Activated CD4-positive, alpha-beta T cell treated with anti-CD3 and anti-CD28 coated beads, Interleukin-2, amount 10 ng/mL, durations not matched to agents 24 days and 14 days (primary cell): ENCODE data around the gene FGF21. TPM values are rescaled to one million over a fixed set of nuclear protein-coding genes. Genes with fewer than 3 reads are reported as not detected.

Experiments used
- DNase-seq: peaks from one replicate; pipeline ENCODE4 v3.0.0; 2022
- H3K27ac Mint-ChIP-seq: one replicate; pipeline ENCODE4 v1.8.0; 2022; ENCODE audit warnings: mild to moderate bottlenecking, mixed read lengths
- H3K27me3 Mint-ChIP-seq: one replicate; pipeline ENCODE4 v1.8.0; 2022; ENCODE audit warnings: mixed read lengths
- H3K36me3 Mint-ChIP-seq: one replicate; pipeline ENCODE4 v1.8.0; 2022; ENCODE audit warnings: low read depth, mild to moderate bottlenecking, mixed read lengths
- H3K4me1 Mint-ChIP-seq: one replicate; pipeline ENCODE4 v1.8.0; 2021; ENCODE audit warnings: mixed read lengths
- H3K4me3 Mint-ChIP-seq: one replicate; pipeline ENCODE4 v1.8.0; 2022; ENCODE audit warnings: mild to moderate bottlenecking, moderate library complexity, mixed read lengths
- H3K9me3 Mint-ChIP-seq: one replicate; pipeline ENCODE4 v1.8.0; 2021; ENCODE audit warnings: mixed read lengths
- intact Hi-C: fragments of 100-400 bp; cut with micrococcal nuclease; formaldehyde crosslinking; loops from one replicate; pipeline ENCODE4 v1.15.1; 2023
- total RNA-seq: library from RNA; stranded (reverse); gene quantifications from 2 replicates; pipeline ENCODE4 v1.2.3, GENCODE V29; 2022

The FGF21 gene
- total RNA-seq, 1 donor from 2014 or later = not detected

DNA sequence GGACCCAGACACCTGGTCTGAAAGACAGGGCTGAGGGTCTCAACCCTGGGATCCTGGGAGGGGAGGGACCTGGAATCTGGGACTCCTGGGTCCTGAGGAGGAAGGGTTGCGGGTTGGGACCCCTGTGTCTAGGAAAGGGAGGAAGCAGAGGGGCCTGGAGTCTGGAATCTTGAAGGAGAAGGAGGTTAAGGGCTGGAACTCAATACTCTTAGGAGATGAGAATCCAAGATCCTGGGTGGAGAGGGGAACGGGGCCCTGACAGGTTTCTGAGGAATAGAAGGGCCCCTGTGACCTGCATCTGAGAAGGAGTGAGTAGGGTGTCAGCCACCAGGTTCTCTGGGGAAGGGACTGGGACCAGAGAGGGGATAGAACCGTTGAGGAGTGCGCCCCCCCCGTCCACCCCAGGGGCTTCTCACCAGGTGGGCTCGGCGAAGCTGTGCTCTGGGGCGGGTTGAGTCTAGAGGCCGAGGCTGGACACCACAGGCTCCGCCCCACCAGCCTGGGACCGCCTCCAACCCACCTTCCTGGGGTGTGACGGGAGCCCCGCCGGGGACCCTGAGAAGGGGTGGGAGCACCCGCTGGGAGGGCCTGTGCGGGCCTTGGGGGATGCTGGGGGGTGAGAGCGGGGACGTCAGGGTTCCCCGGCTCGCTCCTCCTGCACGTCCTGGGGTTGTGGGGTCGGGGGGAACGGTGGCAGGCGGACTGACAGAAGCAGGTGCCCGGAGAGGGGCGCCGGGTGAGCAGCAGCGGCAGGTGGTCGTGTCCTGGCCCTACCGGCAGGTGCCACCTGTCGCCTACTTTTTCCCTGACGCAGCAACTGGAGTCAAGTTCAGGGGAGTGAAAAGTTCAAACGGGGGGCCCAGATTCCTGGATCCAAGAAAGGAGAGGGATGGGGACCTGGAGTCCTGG, 35.8 kb upstream of the FGF21 start, which contains the start of gene MAMSTR:
Gene MAMSTR, minus strand, starts transcription at position 463 of the 909 bp plus-strand sequence. CDS start 694 bp downstream, outside the sequence.
- Mint-ChIP-seq H3K9me3 (no peaks in the 10 kb centered on the region), H3K4me1 (peaks cover 9% of the 10 kb centered on the region), H3K27me3 (no peaks in the 10 kb centered on the region), H3K27ac (peak within 1 kb of the TSS; percentile 97), H3K36me3 (no peaks in the 10 kb centered on the region), H3K4me3 (peak within 1 kb of the TSS; percentile 91)
- DNase-seq = no peak
- intact Hi-C loops = loop anchor here (2.0 to 10.0 kb wide), 2 partner anchors 83 to 385 kb away; partner anchors contain the start of gene DBP

DNA sequence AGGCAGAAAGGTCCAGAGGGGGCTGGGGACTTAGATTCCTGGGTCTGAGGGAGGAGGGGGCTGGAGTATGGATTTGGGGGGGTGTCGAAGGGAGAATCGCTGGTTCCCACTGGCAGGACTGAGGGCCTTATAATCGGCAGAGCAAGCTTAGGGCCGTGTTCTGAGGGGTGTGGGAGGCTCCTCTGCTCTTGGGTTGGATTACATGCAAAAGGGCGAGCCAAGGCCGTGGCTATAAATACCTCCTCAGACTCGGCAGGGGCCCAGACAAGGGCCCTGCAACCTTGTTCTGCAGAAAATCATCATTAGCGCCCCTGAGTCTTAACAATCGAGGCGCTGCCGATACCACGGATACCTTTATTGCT, 35.1 kb upstream of the FGF21 start:
- Mint-ChIP-seq H3K36me3 (peaks cover 3% of the 10 kb centered on the region), H3K9me3 (peaks cover 4% of the 10 kb centered on the region), H3K27me3 (no peaks in the 10 kb centered on the region), H3K27ac (peak overlapping the region; percentile 97), H3K4me3 (peak overlapping the region; percentile 91), H3K4me1 (peaks cover 8% of the 10 kb centered on the region)
- intact Hi-C loops = loop anchor here (2.0 kb wide), 1 partner anchor 83 kb away; the partner anchor contains the start of gene DBP
- DNase-seq = no peak

DNA sequence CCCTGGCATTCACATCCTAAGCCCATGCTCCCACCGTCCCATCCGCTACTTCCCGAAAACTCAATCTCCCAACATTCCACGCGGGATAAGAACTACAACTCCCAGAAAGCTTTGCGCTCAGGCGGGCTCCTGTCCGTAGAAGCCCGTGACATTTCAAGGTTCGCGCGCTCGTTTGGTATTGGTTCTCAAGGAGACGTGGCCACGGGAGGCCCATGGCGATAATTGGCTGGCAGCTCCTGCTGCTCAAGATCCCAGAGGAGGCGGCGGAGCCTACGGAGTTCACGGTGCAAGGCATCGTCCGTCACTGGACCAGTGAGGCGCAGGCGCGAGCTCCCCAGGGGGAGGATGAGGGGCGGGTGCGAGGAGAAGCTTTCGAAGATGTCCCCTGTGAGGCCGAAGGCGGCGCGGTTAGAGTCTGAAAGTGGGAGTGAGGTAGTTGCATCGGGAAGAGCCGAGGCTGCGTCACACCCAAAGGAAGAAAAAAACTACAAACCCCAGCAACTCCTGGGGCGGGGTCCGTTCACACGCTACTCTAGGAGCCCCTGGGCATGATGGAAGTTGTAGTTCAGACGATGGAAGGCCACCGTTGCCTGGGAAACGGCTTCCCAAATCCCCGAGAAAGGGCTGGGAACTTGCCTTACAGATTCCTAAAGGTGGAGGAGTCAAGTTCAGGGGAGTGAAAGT, 34.6 kb upstream of the FGF21 start:
- peak; percentile 98 for DNase-seq
- intact Hi-C loops = loop anchor here (1.0 to 2.0 kb wide), 2 partner anchors 25 to 84 kb away; partner anchors contain the start of gene DBP

DNA sequence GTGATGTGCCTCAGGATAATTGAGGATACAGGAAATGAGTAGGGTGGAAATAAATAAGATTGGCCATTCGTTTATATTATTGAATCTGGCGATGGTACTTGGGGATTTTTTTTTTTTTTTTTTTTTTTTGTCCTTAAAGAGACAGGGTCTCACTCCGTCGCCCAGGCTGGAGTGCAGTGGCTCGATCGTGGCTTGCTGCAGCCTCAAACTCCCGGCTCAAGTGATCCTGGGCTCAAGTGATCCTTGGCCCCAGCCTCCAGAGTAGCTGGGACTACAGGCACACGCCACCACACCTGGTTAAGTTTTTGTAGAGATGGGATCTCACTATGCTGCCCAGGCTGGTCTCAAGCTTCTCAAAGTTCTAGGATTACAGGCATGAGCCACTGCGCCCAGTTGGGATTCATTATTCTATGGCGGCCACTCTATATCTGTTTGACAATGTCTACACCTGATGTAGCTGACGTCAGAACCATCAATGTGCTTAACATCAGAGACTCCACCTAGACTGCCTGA, 33.1 kb upstream of the FGF21 start:
- Mint-ChIP-seq H3K9me3 (peaks cover 18% of the 10 kb centered on the region), H3K27me3 (no peaks in the 10 kb centered on the region), H3K4me3 (peak overlapping the region; percentile 21), H3K27ac (no peak overlapping the region), H3K36me3 (peaks cover 15% of the 10 kb centered on the region), H3K4me1 (peaks cover 18% of the 10 kb centered on the region)
- intact Hi-C loops = no loop called here
- DNase-seq = no peak

More for the DNA sequence above, 34.6 kb upstream of the FGF21 start:
- Mint-ChIP-seq H3K36me3 (peaks cover 6% of the 10 kb centered on the region), H3K9me3 (peaks cover 8% of the 10 kb centered on the region), H3K4me3 (peak overlapping the region; percentile 91), H3K27me3 (no peaks in the 10 kb centered on the region), H3K27ac (peak overlapping the region; percentile 97), H3K4me1 (peaks cover 12% of the 10 kb centered on the region)

DNA sequence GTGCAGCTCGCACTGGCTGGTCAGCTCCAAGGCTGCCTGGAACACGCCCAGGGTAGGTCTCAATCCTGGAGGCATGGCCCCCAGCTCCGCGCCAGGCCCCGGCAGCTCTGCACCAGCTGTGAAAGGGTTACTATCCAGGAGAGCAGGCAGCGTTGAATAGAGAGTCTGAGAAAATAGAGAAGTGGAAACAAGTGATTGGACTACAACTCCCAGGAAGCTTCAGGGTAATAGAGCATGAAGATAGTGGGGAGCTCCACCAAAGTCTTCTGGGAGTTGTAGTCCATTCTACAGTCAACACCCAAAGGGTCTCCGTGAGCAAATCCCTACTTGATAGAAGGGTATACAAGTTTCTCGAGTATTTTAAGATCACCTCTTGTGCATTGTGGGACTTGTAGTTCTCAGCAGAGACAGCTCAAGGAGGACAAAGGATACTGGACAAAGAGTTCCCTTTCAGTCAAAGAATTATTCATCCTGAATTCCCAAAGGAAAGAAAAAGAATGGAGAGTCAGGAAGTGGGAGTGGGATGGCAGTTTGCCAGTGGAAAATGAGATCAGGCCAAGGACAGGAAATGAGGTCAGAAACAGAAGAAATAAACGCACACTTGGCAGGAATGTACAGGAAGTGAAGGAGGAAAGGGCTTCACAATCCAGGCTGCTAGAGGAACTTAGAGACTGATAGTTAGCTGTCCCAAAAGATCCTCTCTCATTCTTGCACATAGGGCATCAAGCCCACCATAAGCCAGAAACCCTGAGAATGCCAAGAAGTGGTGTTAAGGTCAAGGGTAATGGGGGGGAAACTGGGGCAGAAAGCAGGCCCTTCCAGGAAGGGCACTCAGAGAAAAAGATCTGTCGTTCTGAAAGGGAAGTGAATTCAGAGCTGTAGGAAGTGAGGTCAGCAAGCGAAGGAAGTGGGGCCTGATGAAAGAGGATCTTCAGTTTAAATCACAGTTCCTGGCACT, 30.2 kb upstream of the FGF21 start:
- Mint-ChIP-seq H3K4me1 (peaks cover 18% of the 10 kb centered on the region), H3K4me3 (peak overlapping the region; percentile 31), H3K9me3 (peaks cover 23% of the 10 kb centered on the region), H3K27me3 (no peaks in the 10 kb centered on the region), H3K27ac (peak overlapping the region; percentile 80), H3K36me3 (peaks cover 19% of the 10 kb centered on the region)
- intact Hi-C loops = no loop called here
- DNase-seq = peak; percentile 81

DNA sequence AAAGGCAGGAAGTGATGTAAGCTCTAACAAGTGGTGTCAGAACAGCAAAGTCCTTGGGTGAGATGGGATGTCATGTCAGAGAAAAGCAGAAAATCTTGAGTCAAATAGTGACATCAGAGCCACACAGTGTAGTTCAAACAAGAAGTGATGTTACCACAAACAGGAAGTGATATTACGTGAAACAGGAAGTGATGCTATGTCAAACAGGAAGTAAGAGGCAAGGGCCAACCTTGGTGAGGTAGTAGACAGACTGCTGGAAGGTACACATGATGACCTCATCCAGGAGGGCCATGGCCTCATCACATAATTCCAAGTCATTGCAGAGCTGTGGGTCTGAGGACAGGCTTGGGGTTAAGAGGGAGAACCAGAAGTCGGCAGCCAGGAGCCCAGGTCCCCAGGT, 28.8 kb upstream of the FGF21 start:
- H3K4me3 Mint-ChIP-seq = peak overlapping the region; percentile 1

DNA sequence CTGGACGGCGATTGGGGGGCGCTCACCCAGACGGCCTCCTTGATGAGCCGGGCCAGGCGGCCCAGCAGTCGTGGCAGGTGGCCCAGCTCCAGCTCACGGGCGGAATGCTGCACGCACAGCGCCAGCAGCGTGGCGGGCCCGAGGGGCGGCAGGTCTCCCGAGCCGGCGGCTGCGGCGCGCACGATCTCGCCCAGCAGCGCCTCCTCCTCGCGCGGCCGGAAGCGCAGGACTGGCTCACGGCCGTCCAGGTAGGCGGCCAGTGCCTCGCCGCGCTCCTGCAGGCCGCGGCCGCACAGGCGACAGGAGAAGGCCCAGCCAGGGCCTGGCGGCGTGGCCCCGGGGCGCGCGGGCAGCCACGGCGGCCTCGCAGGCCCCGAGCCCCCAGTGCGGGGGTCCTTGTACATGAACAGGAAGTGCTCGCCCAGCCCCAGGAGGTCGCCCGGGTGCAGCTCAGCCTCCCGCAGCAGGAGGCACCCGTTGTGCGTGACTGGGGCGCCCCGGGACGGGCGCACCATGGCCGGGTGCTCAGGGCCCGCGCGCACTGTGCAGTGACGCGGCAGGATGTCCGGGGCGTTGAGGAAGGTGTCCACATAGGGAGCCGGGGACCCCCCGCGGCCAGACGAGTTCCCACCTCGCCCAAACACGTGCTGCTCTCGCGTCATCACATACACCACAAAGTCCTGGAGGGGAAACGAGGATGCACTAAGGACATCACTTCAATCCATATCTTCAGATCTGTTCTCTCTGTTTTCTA, 26.2 kb upstream of the FGF21 start:
- Mint-ChIP-seq H3K27me3 (peaks cover 4% of the 10 kb centered on the region), H3K9me3 (peaks cover 29% of the 10 kb centered on the region), H3K4me1 (peaks cover 14% of the 10 kb centered on the region), H3K36me3 (peaks cover 22% of the 10 kb centered on the region), H3K4me3 (no peak overlapping the region), H3K27ac (no peak overlapping the region)
- intact Hi-C loops = no loop called here
- DNase-seq = peak; percentile 54

More for the DNA sequence above, 28.8 kb upstream of the FGF21 start:
- Mint-ChIP-seq H3K36me3 (peaks cover 19% of the 10 kb centered on the region), H3K9me3 (peaks cover 26% of the 10 kb centered on the region), H3K27me3 (peaks cover 3% of the 10 kb centered on the region), H3K4me1 (peaks cover 14% of the 10 kb centered on the region), H3K27ac (peak overlapping the region; percentile 69)
- DNase-seq = peak; percentile 75
- intact Hi-C loops = no loop called here

DNA sequence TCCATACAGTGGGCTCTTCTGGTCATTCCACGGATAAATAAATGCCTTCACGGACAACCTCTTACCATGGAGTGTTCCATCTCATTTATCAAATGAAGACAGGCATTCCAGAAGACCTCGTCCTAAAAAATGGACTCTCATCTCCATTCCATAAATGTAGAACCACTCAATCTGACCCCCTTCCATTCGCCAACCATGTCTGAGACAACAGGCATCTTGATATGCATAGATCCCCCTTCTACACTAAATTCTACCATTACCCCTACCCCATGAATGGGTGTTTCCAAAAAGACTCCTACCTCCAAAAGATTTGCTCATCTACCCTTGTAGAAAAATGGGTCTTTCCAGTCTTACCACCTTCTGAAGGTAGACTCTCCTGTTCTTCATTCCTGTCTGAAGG, 23.9 kb upstream of the FGF21 start:
- peaks cover 17% of the 10 kb centered on the region for H3K9me3 Mint-ChIP-seq
- peaks cover 12% of the 10 kb centered on the region for H3K36me3 Mint-ChIP-seq
- intact Hi-C loops = no loop called here
- no peak for DNase-seq
- H3K4me1 Mint-ChIP-seq = peaks cover 3% of the 10 kb centered on the region
- H3K27me3 Mint-ChIP-seq = peaks cover 4% of the 10 kb centered on the region
- no peak overlapping the region for H3K27ac Mint-ChIP-seq
- no peak overlapping the region for H3K4me3 Mint-ChIP-seq

DNA sequence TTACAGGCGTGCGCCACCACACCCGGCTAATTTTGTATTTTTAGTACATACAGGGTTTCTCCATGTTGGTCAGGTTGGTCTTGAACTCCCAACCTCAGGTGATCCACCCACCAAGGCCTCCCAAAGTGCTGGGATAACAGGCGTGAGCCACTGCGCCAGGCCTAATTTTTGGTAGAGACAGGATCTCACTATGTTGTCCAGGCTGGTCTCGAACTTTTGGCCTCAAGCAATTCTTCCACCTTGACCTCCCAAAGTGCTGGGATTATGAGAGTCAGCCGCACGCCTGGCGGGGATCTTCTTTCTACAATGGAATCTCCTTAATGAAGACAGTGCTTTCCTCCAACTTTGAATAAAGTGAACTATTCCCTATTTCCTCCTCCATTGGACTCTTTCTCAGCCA, 20.7 kb upstream of the FGF21 start:
- H3K36me3 Mint-ChIP-seq = peaks cover 3% of the 10 kb centered on the region
- H3K4me1 Mint-ChIP-seq = peaks cover 5% of the 10 kb centered on the region
- no peak for DNase-seq
- peaks cover 6% of the 10 kb centered on the region for H3K9me3 Mint-ChIP-seq
- peaks cover 4% of the 10 kb centered on the region for H3K27me3 Mint-ChIP-seq
- intact Hi-C loops = no loop called here
- no peak overlapping the region for H3K4me3 Mint-ChIP-seq
- no peak overlapping the region for H3K27ac Mint-ChIP-seq

DNA sequence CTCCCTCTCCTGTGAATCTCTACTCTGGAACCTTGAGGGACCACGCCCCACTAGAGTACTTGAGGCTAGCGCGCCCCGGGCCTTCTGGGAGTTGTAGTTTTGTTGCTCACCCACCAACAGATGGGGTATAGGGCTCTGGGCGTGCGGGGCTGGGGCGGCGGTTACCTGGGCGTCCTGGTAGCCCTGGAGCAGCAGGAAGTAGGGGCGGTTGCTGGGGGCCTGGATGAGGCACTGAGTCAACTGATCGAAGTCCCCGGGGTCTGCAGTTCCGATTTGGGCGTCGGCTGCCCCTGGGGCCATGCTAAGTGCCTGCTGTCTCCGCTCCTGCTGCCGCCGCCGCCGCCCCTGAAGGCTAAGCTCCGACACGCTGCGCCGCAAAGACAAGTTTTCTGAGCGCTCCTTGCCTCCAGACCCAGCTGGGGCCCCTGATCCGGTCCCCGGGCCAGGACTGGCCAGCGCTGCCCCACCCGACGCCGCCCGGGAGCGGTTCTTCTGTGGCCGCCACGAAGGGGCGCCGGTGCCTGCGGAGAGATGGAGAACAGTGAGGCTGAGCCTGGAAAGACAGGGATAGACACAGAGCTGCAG, 20.2 kb upstream of the FGF21 start:
- no peak for DNase-seq
- intact Hi-C loops = no loop called here
- Mint-ChIP-seq H3K9me3 (peaks cover 6% of the 10 kb centered on the region), H3K4me3 (no peak overlapping the region), H3K4me1 (peaks cover 5% of the 10 kb centered on the region), H3K27me3 (peaks cover 7% of the 10 kb centered on the region), H3K27ac (no peak overlapping the region), H3K36me3 (peaks cover 3% of the 10 kb centered on the region)

DNA sequence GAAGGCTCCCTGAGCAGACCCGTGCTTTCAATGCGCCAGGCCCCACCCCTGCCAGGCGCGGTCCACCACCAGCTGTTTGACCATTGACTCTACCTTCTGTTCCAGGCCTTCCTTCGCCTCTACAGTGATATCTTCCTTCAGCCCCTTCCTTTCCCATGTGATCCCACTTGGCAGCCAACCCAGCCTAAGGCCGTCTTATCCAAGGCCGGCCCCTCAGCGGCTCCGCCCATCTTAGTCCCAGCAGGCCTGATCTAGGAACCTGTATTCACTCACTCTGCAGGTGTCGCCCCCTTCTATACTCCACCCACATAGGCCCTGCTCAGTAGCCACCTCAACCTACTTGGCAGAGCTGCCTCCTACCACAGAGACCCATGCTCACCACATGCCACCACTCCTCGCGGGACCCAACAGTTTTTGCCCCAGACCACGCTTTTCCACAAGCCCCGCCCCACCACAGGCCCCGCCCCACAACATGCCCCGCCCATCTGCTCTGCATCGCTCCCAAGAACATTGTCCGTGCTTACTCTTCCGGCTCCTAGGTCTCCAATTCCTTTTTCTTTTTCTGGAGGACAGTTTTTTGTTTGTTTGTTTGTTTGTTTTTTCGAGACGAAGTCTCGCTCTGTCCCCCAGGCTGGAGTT, 17.8 kb upstream of the FGF21 start:
- peaks cover 11% of the 10 kb centered on the region for H3K4me1 Mint-ChIP-seq
- intact Hi-C loops = no loop called here
- H3K27me3 Mint-ChIP-seq = peaks cover 2% of the 10 kb centered on the region
- peak; percentile 57 for DNase-seq
- H3K9me3 Mint-ChIP-seq = no peaks in the 10 kb centered on the region
- no peaks in the 10 kb centered on the region for H3K36me3 Mint-ChIP-seq
- no peak overlapping the region for H3K4me3 Mint-ChIP-seq
- H3K27ac Mint-ChIP-seq = peak overlapping the region; percentile 8
